GM13977 (cell line): ENCODE measurements around the gene COL5A2.

ENCODE experiments used
- DNase-seq: peaks from one replicate; pipeline ENCODE4 v3.0.0; 2012; ENCODE audit warnings: low spot score
- CTCF ChIP-seq: IDR thresholded peaks from 2 replicates; pipeline ENCODE4 v1.5.1; 2012; ENCODE audit warnings: mild to moderate bottlenecking, control low read depth; ENCODE audit not compliant: insufficient read depth; ENCODE audit errors: extremely low read depth, missing control alignments
- in situ Hi-C: fragments of 300-500 bp; cut with MboI; formaldehyde crosslinking; loops from one replicate; pipeline ENCODE4 v1.12.0; 2022; ENCODE audit warnings: low sequenced_read_pairs, low pct_unique_long_range_greater_than_20kb, mixed read lengths, inconsistent platforms; ENCODE audit not compliant: unreplicated experiment

COL5A2 gene

GRCh38 chr2:189134485-189134884 lies 45.1 kb downstream of the COL5A2 start:
- no peak for DNase-seq
- in situ Hi-C loops: loop anchor here (25.0 kb wide), 1 partner anchor 278 kb away; no protein-coding TSS in a partner anchor
- no peak for TF ChIP-seq CTCF

GRCh38 chr2:189131991-189132390 lies 47.6 kb downstream of the COL5A2 start:
- no peak for DNase-seq
- in situ Hi-C loops: loop anchor here (25.0 kb wide), 1 partner anchor 280 kb away; no protein-coding TSS in a partner anchor
- TF ChIP-seq CTCF: no peak

GRCh38 chr2:189129971-189130370 lies 49.6 kb downstream of the COL5A2 start:
- no peak for TF ChIP-seq CTCF
- no peak for DNase-seq
- in situ Hi-C loops: loop anchor here (25.0 kb wide), 1 partner anchor 282 kb away; no protein-coding TSS in a partner anchor

- TF ChIP-seq CTCF: no peak
- DNase-seq: no peak
- in situ Hi-C loops: loop anchor here (25.0 kb wide), 1 partner anchor 283 kb away; no protein-coding TSS in a partner anchor
These were observed 50.6 kb downstream of the COL5A2 start for GRCh38 chr2:189128970-189129369.

GRCh38 chr2:189127756-189128155 lies 51.8 kb downstream of the COL5A2 start:
- in situ Hi-C loops: loop anchor here (25.0 kb wide), 1 partner anchor 285 kb away; no protein-coding TSS in a partner anchor
- DNase-seq: no peak
- no peak for TF ChIP-seq CTCF

- in situ Hi-C loops: loop anchor here (25.0 kb wide), 1 partner anchor 287 kb away; no protein-coding TSS in a partner anchor
- no peak for TF ChIP-seq CTCF
- no peak for DNase-seq
These were observed 54.4 kb downstream of the COL5A2 start for GRCh38 chr2:189125195-189125594.

- no peak for DNase-seq
- in situ Hi-C loops: loop anchor here (25.0 kb wide), 1 partner anchor 163 kb away; no protein-coding TSS in a partner anchor
- TF ChIP-seq CTCF: no peak
These were observed 55.4 kb downstream of the COL5A2 start for GRCh38 chr2:189124175-189124574.
